ENCODE data around the gene SLC11A1.

Gene SLC11A1

GRCh38 chr2:218381916-218382366 lies at the start of gene SLC11A1:
TSS of gene SLC11A1 (plus strand) at chr2:218382273. CDS start at chr2:218382369, 96 bp downstream.
- no peak within 1 kb of the TSS for H3K27ac ChIP-seq (ENCODE audit: low read length)
- no peaks in the 10 kb centered on the region for H3K79me2 ChIP-seq (ENCODE audit: low read length)
- no peak within 1 kb of the TSS for H3K4me2 ChIP-seq (ENCODE audit: low read length)
- TF ChIP-seq EZH2phosphoT487 (IDR thresholded peaks at IDR 0.05; ENCODE audit: low read depth), result no peak
- no peak for TF ChIP-seq CTCF (IDR thresholded peaks at IDR 0.05; ENCODE audit: low read depth, low read length)
- H4K20me1 ChIP-seq (ENCODE audit: insufficient read depth, low read length), result no peaks in the 10 kb centered on the region
- H3K9ac ChIP-seq (ENCODE audit: low read length), result no peak within 1 kb of the TSS
- no peaks in the 10 kb centered on the region for H3K27me3 ChIP-seq (ENCODE audit: low read depth, low read length)
- no peaks in the 10 kb centered on the region for H3K36me3 ChIP-seq (replicated peaks; ENCODE audit: low read depth, low read length)
- H3K4me3 ChIP-seq (ENCODE audit: low read length), result no peak within 1 kb of the TSS
- H3K9me3 ChIP-seq (ENCODE audit: insufficient read depth, low read length), result no peaks in the 10 kb centered on the region
- no peaks in the 10 kb centered on the region for H3K4me1 ChIP-seq (ENCODE audit: low read length)
- H2AFZ ChIP-seq (ENCODE audit: low read depth, low read length), result no peak within 1 kb of the TSS

DNA sequence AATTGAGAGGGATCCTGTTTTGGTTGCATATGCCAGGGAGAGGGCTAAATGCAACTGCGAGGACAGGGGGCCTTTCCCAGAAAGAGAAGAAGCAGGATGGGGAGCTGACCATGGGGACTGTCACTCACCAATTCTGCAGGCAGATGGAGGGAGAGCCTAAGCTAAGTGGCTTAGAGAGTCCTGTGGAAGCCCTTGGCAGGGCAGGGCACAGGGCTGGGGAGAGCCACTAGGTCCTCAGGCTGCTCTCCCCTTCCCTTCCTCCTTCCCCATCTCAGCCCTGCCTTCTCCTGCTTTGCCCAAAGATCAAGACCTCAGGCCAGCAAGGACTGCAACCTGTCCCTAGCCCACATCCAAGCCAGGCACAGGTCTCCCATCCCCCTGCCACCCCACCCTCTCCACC lies 49.8 kb upstream of the SLC11A1 start:
- H3K36me3 ChIP-seq (replicated peaks; ENCODE audit: low read depth, low read length), result no peaks in the 10 kb centered on the region
- no peak overlapping the region for H3K9ac ChIP-seq (ENCODE audit: low read length)
- H3K27me3 ChIP-seq (ENCODE audit: low read depth, low read length), result no peaks in the 10 kb centered on the region
- peaks cover 15% of the 10 kb centered on the region for H3K4me1 ChIP-seq (ENCODE audit: low read length)
- no peak overlapping the region for H3K4me2 ChIP-seq (ENCODE audit: low read length)
- TF ChIP-seq CTCF (IDR thresholded peaks at IDR 0.05; ENCODE audit: low read depth, low read length) (no peak), EZH2phosphoT487 (IDR thresholded peaks at IDR 0.05; ENCODE audit: low read depth) (no peak)
- no peak overlapping the region for H2AFZ ChIP-seq (ENCODE audit: low read depth, low read length)
- no peaks in the 10 kb centered on the region for H3K9me3 ChIP-seq (ENCODE audit: insufficient read depth, low read length)
- no peak overlapping the region for H3K4me3 ChIP-seq (ENCODE audit: low read length)
- no peaks in the 10 kb centered on the region for H3K79me2 ChIP-seq (ENCODE audit: low read length)
- no peak overlapping the region for H3K27ac ChIP-seq (ENCODE audit: low read length)
- H4K20me1 ChIP-seq (ENCODE audit: insufficient read depth, low read length), result no peaks in the 10 kb centered on the region

- Histone ChIP-seq H4K20me1 (ENCODE audit: insufficient read depth, low read length) (no peaks in the 10 kb centered on the region), H3K9ac (ENCODE audit: low read length) (no peak overlapping the region), H3K27me3 (ENCODE audit: low read depth, low read length) (no peaks in the 10 kb centered on the region), H3K27ac (ENCODE audit: low read length) (no peak overlapping the region), H3K36me3 (replicated peaks; ENCODE audit: low read depth, low read length) (no peaks in the 10 kb centered on the region), H3K4me3 (ENCODE audit: low read length) (no peak overlapping the region), H3K4me2 (ENCODE audit: low read length) (no peak overlapping the region), H2AFZ (ENCODE audit: low read depth, low read length) (no peak overlapping the region), H3K79me2 (ENCODE audit: low read length) (no peaks in the 10 kb centered on the region), H3K9me3 (ENCODE audit: insufficient read depth, low read length) (no peaks in the 10 kb centered on the region), H3K4me1 (ENCODE audit: low read length) (peaks cover 15% of the 10 kb centered on the region)
- TF ChIP-seq CTCF (IDR thresholded peaks at IDR 0.05; ENCODE audit: low read depth, low read length), result no peak
- no peak for TF ChIP-seq EZH2phosphoT487 (IDR thresholded peaks at IDR 0.05; ENCODE audit: low read depth)
Observed at GRCh38 chr2:218332920-218333645, 49.0 kb upstream of the SLC11A1 start.

- Histone ChIP-seq H3K36me3 (replicated peaks; ENCODE audit: low read depth, low read length) (no peaks in the 10 kb centered on the region), H3K9me3 (ENCODE audit: insufficient read depth, low read length) (no peaks in the 10 kb centered on the region), H4K20me1 (ENCODE audit: insufficient read depth, low read length) (no peaks in the 10 kb centered on the region), H3K27me3 (ENCODE audit: low read depth, low read length) (no peaks in the 10 kb centered on the region), H3K4me2 (ENCODE audit: low read length) (no peak overlapping the region), H3K9ac (ENCODE audit: low read length) (no peak overlapping the region), H3K79me2 (ENCODE audit: low read length) (no peaks in the 10 kb centered on the region), H3K4me3 (ENCODE audit: low read length) (no peak overlapping the region), H3K27ac (ENCODE audit: low read length) (no peak overlapping the region), H2AFZ (ENCODE audit: low read depth, low read length) (no peak overlapping the region), H3K4me1 (ENCODE audit: low read length) (peaks cover 13% of the 10 kb centered on the region)
- TF ChIP-seq CTCF (IDR thresholded peaks at IDR 0.05; ENCODE audit: low read depth, low read length) (no peak), EZH2phosphoT487 (IDR thresholded peaks at IDR 0.05; ENCODE audit: low read depth) (no peak)
Observed at GRCh38 chr2:218334531-218334930, 47.5 kb upstream of the SLC11A1 start.
